HEK293 (cell line): ENCODE results near the gene STK24.

ENCODE experiments used
- GLI4 ChIP-seq: fragments of 450-650 bp; formaldehyde crosslinking; IDR thresholded peaks from 2 replicates; pipeline ENCODE4 v1.5.1; 2016; ENCODE audit warnings: missing biosample characterization, missing genetic modification characterization
- PBX3 ChIP-seq: sonication (generic); formaldehyde crosslinking; IDR thresholded peaks from 2 replicates; pipeline ENCODE4 v1.8.1; 2022; ENCODE audit warnings: mild to moderate bottlenecking, moderate library complexity, missing genetic modification reagents
- PRDM2 ChIP-seq: fragments of 450-650 bp; formaldehyde crosslinking; IDR thresholded peaks from 2 replicates; pipeline ENCODE4 v1.5.1; 2016; ENCODE audit warnings: missing biosample characterization, missing genetic modification characterization, borderline replicate concordance
- TCF7L2 ChIP-seq: IDR thresholded peaks from 2 replicates; pipeline ENCODE4 v1.6.1; 2011; ENCODE audit warnings: low read depth, mild to moderate bottlenecking, inconsistent platforms, low read length, moderate library complexity, borderline replicate concordance
- ZBTB8A ChIP-seq: fragments of 450-650 bp; formaldehyde crosslinking; IDR thresholded peaks from 2 replicates; pipeline ENCODE4 v1.5.1; 2016; ENCODE audit warnings: missing biosample characterization, missing genetic modification characterization
- ZNF174 ChIP-seq: fragments of 450-650 bp; formaldehyde crosslinking; IDR thresholded peaks from 2 replicates; pipeline ENCODE4 v1.5.0; 2017; ENCODE audit warnings: missing biosample characterization, mild to moderate bottlenecking, missing genetic modification characterization
- ZNF223 ChIP-seq: fragments of 450-650 bp; formaldehyde crosslinking; IDR thresholded peaks from 2 replicates; pipeline ENCODE4 v1.5.1; 2016; ENCODE audit warnings: missing biosample characterization, missing genetic modification characterization
- ZNF280D ChIP-seq: fragments of 450-650 bp; formaldehyde crosslinking; IDR thresholded peaks from 2 replicates; pipeline ENCODE4 v1.5.1; 2016; ENCODE audit warnings: missing biosample characterization, missing genetic modification characterization
- ZNF335 ChIP-seq: fragments of 450-650 bp; formaldehyde crosslinking; conservative IDR thresholded peaks from 2 replicates; pipeline ENCODE4 v1.5.1; 2016; ENCODE audit warnings: missing biosample characterization, missing genetic modification characterization
- ZNF404 ChIP-seq: fragments of 450-650 bp; formaldehyde crosslinking; IDR thresholded peaks from 2 replicates; pipeline ENCODE4 v1.5.1; 2017; ENCODE audit warnings: missing biosample characterization, missing genetic modification characterization
- ZNF488 ChIP-seq: fragments of 450-650 bp; formaldehyde crosslinking; IDR thresholded peaks from 2 replicates; pipeline ENCODE4 v1.5.1; 2016; ENCODE audit warnings: missing biosample characterization, missing genetic modification characterization
- ZNF529 ChIP-seq: fragments of 450-650 bp; formaldehyde crosslinking; IDR thresholded peaks from 2 replicates; pipeline ENCODE4 v1.5.1; 2017; ENCODE audit warnings: missing genetic modification characterization, missing biosample characterization; ENCODE audit not compliant: insufficient replicate concordance
- ZNF544 ChIP-seq: fragments of 450-650 bp; formaldehyde crosslinking; IDR thresholded peaks from 2 replicates; pipeline ENCODE4 v1.5.0; 2017; ENCODE audit warnings: missing biosample characterization, missing genetic modification characterization
- ZNF664 ChIP-seq: fragments of 450-650 bp; formaldehyde crosslinking; IDR thresholded peaks from 2 replicates; pipeline ENCODE4 v1.5.1; 2016; ENCODE audit warnings: missing biosample characterization, missing genetic modification characterization
- ZNF692 ChIP-seq: fragments of 450-650 bp; formaldehyde crosslinking; IDR thresholded peaks from 2 replicates; pipeline ENCODE4 v1.5.1; 2016; ENCODE audit warnings: missing biosample characterization, missing genetic modification characterization
- ZSCAN18 ChIP-seq: fragments of 450-650 bp; formaldehyde crosslinking; IDR thresholded peaks from 2 replicates; pipeline ENCODE4 v1.5.1; 2016; ENCODE audit warnings: missing biosample characterization, missing genetic modification characterization
- TF ChIP-seq, protein P1 (sequence below): fragments of 450-650 bp; formaldehyde crosslinking; IDR thresholded peaks from 2 replicates; pipeline ENCODE4 v1.5.1; 2016; ENCODE audit warnings: missing biosample characterization, missing genetic modification characterization
- TF ChIP-seq, protein P2 (sequence below): fragments of 450-650 bp; formaldehyde crosslinking; IDR thresholded peaks from 2 replicates; pipeline ENCODE4 v1.5.1; 2017; ENCODE audit warnings: missing biosample characterization, missing genetic modification characterization

STK24 gene

DNA sequence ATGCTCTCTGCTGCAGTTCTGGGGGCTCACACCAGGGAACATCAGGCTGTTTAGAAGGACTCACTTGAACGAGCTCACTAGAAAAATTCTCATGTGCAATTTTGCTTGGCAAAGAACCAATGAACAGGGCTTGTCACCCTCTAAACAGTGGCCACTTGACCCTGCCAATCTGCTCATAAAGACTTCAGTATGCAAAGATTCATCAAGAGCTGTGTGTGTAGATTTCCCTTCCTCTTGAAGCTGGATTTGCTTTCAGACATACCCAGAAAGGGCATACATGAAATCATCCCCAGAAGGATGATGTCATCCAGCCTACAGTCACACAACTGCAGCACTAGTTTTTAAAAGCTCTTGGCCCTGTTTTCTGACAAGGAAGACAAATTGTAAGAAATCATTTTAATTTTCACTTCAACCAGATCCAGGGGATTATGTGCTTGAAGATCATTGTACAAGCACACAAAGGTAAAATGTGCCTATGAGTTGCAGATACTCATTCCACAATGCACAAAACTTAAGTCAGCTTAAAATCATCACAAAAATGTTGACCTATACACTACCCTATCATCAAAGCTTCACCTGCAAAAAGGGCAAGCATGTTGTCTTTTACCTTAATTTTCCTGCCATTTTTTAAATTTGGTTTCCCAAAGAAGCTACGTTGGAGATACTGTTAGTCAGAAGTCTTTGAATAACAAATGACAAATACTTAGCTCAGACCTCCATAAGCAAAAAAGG, 5.2 kb upstream of the STK24 start (continued):
- TF ChIP-seq PRDM2 (no peak), ZSCAN18 (tag by site-specific recombination) (no peak), ZNF335 (tag by site-specific recombination) (no peak), ZNF223 (tag by site-specific recombination) (no peak), ZNF664 (tag by site-specific recombination) (no peak), ZNF404 (tag by site-specific recombination) (no peak), ZNF529 (tag by site-specific recombination) (no peak), ZNF544 (no peak), ZBTB8A (tag by site-specific recombination) (peak; percentile 55; the same call in 1 of the 2 replicates), TCF7L2 (no peak), ZNF174 (tag by site-specific recombination) (no peak), ZNF692 (tag by site-specific recombination) (no peak), ZNF280D (tag by site-specific recombination) (no peak), ZNF488 (tag by site-specific recombination) (no peak), PBX3 (no peak), GLI4 (tag by site-specific recombination) (no peak)
- TF ChIP-seq, protein P1, sequence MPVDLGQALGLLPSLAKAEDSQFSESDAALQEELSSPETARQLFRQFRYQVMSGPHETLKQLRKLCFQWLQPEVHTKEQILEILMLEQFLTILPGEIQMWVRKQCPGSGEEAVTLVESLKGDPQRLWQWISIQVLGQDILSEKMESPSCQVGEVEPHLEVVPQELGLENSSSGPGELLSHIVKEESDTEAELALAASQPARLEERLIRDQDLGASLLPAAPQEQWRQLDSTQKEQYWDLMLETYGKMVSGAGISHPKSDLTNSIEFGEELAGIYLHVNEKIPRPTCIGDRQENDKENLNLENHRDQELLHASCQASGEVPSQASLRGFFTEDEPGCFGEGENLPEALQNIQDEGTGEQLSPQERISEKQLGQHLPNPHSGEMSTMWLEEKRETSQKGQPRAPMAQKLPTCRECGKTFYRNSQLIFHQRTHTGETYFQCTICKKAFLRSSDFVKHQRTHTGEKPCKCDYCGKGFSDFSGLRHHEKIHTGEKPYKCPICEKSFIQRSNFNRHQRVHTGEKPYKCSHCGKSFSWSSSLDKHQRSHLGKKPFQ = 0 out of 2 replicates have a peak, but pooled peaks have one; percentile 30
- TF ChIP-seq, protein P2, sequence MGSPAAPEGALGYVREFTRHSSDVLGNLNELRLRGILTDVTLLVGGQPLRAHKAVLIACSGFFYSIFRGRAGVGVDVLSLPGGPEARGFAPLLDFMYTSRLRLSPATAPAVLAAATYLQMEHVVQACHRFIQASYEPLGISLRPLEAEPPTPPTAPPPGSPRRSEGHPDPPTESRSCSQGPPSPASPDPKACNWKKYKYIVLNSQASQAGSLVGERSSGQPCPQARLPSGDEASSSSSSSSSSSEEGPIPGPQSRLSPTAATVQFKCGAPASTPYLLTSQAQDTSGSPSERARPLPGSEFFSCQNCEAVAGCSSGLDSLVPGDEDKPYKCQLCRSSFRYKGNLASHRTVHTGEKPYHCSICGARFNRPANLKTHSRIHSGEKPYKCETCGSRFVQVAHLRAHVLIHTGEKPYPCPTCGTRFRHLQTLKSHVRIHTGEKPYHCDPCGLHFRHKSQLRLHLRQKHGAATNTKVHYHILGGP (tag by site-specific recombination) = no peak
